HepG2 (cell line): ENCODE measurements around the gene C5orf24. TPM values are rescaled to one million over a fixed set of nuclear protein-coding genes. Genes with fewer than 3 reads are reported as not detected.

Experiments
- ATAC-seq: fragments of 200-7000 bp; cut with Tn5 transposase; 3 replicates; pipeline ENCODE4 v1.9.1; 2020; ENCODE audit warnings: mild to moderate bottlenecking, moderate library complexity
- BruUV-seq: library from RNA; stranded (reverse); fragments of 400-500 nt; replicated peaks from 2 replicates; lab custom pipeline; 2021; lab: Mats Ljungman, UMichigan
- CTCF ChIA-PET: fragments of 300-600 bp; formaldehyde crosslinking; extraction: SDS; loops from one replicate; lab custom pipeline; 2021; ENCODE audit warnings: low total read pairs, inconsistent platforms, low intra/inter-chr PET ratio; lab: Yijun Ruan, JAX
- POLR2A ChIA-PET: fragments of 350-600 bp; sonication (Branson Sonifier 250); formaldehyde crosslinking; loops from one replicate; lab custom pipeline; 2020; ENCODE audit warnings: antibody characterized with exemption, inconsistent platforms; lab: Yijun Ruan, JAX
- DNase-seq: peaks from one replicate; pipeline ENCODE4 v3.0.0-alpha.2; 2015; ENCODE audit warnings: low spot score
- FAIRE-seq: peaks from 3 replicates; lab custom pipeline; 2011; peaks lifted over from hg19 to GRCh38; lab: Jason Lieb, UNC
- H2AFZ ChIP-seq: one replicate; pipeline ENCODE4 v1.6.1; 2011; ENCODE audit warnings: low read length, inconsistent platforms
- H3K27ac ChIP-seq: fragments of 300-600 bp; 3 replicates; pipeline ENCODE4 v1.8.0; 2011; ENCODE audit warnings: mixed run types, mild to moderate bottlenecking, mixed read lengths, low read length, inconsistent platforms; ENCODE audit not compliant: insufficient read depth; ENCODE audit errors: extremely low read length
- H3K27me3 ChIP-seq, 2 experiments: fragments of 200-600 bp in 1 of 2; 2 replicates in 1 of 2; 3 replicates in 1 of 2; pipeline versions ENCODE4 v1.6.0 to v1.8.0; 2011; ENCODE audit warnings: low read length in 2 of 2, mild to moderate bottlenecking in 2 of 2, moderate library complexity in 2 of 2, inconsistent platforms in 1 of 2; ENCODE audit not compliant: insufficient read depth in 2 of 2, control insufficient read depth in 1 of 2
- H3K36me3 ChIP-seq, 2 experiments: fragments of 200-600 bp in 1 of 2; replicated peaks in 1 of 2; 2 replicates in 1 of 2; 3 replicates in 1 of 2; pipeline versions ENCODE4 v1.5.1 to v1.8.0; 2011; ENCODE audit warnings: low read length in 2 of 2, inconsistent platforms in 1 of 2; ENCODE audit not compliant: insufficient read depth in 2 of 2, control insufficient read depth in 1 of 2
- H3K4me1 ChIP-seq: 2 replicates; pipeline ENCODE4 v1.5.1; 2012; ENCODE audit warnings: low read length, inconsistent platforms; ENCODE audit not compliant: insufficient read depth
- H3K4me2 ChIP-seq: 2 replicates; pipeline ENCODE4 v1.6.0; 2011; ENCODE audit warnings: low read depth, low read length, inconsistent platforms
- H3K4me3 ChIP-seq, 3 experiments: fragments of 200-600 bp in 1 of 3; sonication (generic), shearing (Covaris generic) in 1 of 3; replicated peaks in 1 of 3; 2 replicates each; pipeline ENCODE4 v1.5.1; 2011 to 2016; ENCODE audit warnings: low read length in 3 of 3, inconsistent platforms in 2 of 3, low read depth in 2 of 3, mild to moderate bottlenecking in 2 of 3, control low read depth in 1 of 3, mixed read lengths in 1 of 3; ENCODE audit not compliant: insufficient read depth in 1 of 3
- H3K79me2 ChIP-seq: one replicate; pipeline ENCODE4 v1.6.1; 2011; ENCODE audit warnings: low read length, inconsistent platforms; ENCODE audit not compliant: insufficient read depth
- H3K9ac ChIP-seq: 2 replicates; pipeline ENCODE4 v1.6.0; 2011; ENCODE audit warnings: mild to moderate bottlenecking, low read depth, low read length, inconsistent platforms; ENCODE audit not compliant: insufficient read depth
- H3K9me3 ChIP-seq: 2 replicates; pipeline ENCODE4 v1.5.1; 2012; ENCODE audit warnings: mild to moderate bottlenecking, low read length
- H4K20me1 ChIP-seq: 2 replicates; pipeline ENCODE4 v1.6.0; 2011; ENCODE audit warnings: inconsistent platforms, mild to moderate bottlenecking, low read length, moderate library complexity; ENCODE audit not compliant: insufficient read depth
- ASH2L ChIP-seq: fragments of 300-600, 200-600 bp; sonication (generic); IDR thresholded peaks from 2 replicates; pipeline ENCODE4 v1.7.0; 2017; ENCODE audit warnings: low read depth, mild to moderate bottlenecking, moderate library complexity, mixed read lengths, low read length; ENCODE audit not compliant: insufficient read length
- ATF3 ChIP-seq: sonication (generic); formaldehyde crosslinking; IDR thresholded peaks from 2 replicates; pipeline ENCODE4 v1.4.0; 2020; ENCODE audit warnings: missing genetic modification reagents
- CBX5 ChIP-seq: sonication (generic); formaldehyde crosslinking; IDR thresholded peaks from 2 replicates; pipeline ENCODE4 v1.4.0; 2020; ENCODE audit warnings: missing genetic modification reagents, borderline replicate concordance
- FOXC1 ChIP-seq: sonication (generic); formaldehyde crosslinking; IDR thresholded peaks from 2 replicates; pipeline ENCODE4 v1.8.0; 2022; ENCODE audit warnings: mild to moderate bottlenecking, missing genetic modification reagents, borderline replicate concordance
- MAFG ChIP-seq: sonication (generic); formaldehyde crosslinking; IDR thresholded peaks from 2 replicates; pipeline ENCODE4 v1.5.1; 2020; ENCODE audit warnings: mild to moderate bottlenecking, missing genetic modification reagents
- NFAT5 ChIP-seq: sonication (generic); formaldehyde crosslinking; IDR thresholded peaks from 2 replicates; pipeline ENCODE4 v1.4.0; 2020; ENCODE audit warnings: missing genetic modification reagents
- REPIN1 ChIP-seq: sonication (generic); formaldehyde crosslinking; IDR thresholded peaks from 2 replicates; pipeline ENCODE4 v1.8.0; 2022; ENCODE audit warnings: missing genetic modification reagents, low read depth, mild to moderate bottlenecking, borderline replicate concordance
- SP4 ChIP-seq: sonication (generic); formaldehyde crosslinking; IDR thresholded peaks from 2 replicates; pipeline ENCODE4 v1.8.1; 2023; ENCODE audit warnings: mild to moderate bottlenecking, missing genetic modification reagents
- ZNF256 ChIP-seq: sonication (generic); formaldehyde crosslinking; conservative IDR thresholded peaks from 2 replicates; pipeline ENCODE4 v1.4.0; 2020; ENCODE audit warnings: missing genetic modification reagents
- ZNF275 ChIP-seq: sonication (generic); formaldehyde crosslinking; IDR thresholded peaks from 2 replicates; pipeline ENCODE4 v1.8.0; 2022; ENCODE audit warnings: missing genetic modification reagents, mild to moderate bottlenecking, inconsistent platforms, borderline replicate concordance
- ZNF605 ChIP-seq: sonication (generic); formaldehyde crosslinking; IDR thresholded peaks from 2 replicates; pipeline ENCODE4 v1.8.0; 2022; ENCODE audit warnings: mild to moderate bottlenecking, missing genetic modification reagents
- ZNF687 ChIP-seq: sonication (generic); formaldehyde crosslinking; IDR thresholded peaks from 2 replicates; pipeline ENCODE4 v1.5.1; 2020; ENCODE audit warnings: mild to moderate bottlenecking, missing genetic modification reagents, moderate library complexity
- WGBS: methylation state at CpG from one replicate; pipeline ENCODE4 v1.1.6; 2017; ENCODE audit warnings: low lambda C conversion rate; 5-methylcytosine and 5-hydroxymethylcytosine counted together
- in situ Hi-C: cut with HindIII; loops from 2 replicates; pipeline ENCODE4 v1.10.0; 2017; ENCODE audit warnings: low pct_unique_long_range_greater_than_20kb; ENCODE audit not compliant: extremely low pct_ligation_motif_present
- intact Hi-C: fragments of 100-400 bp; cut with micrococcal nuclease; formaldehyde crosslinking; loops from one replicate; pipeline ENCODE4 v1.10.0; 2022; ENCODE audit not compliant: unreplicated experiment
- polyA plus RNA-seq, 8 experiments: library from polyadenylated mRNA; depleted of rRNA in 3 of 8; stranded (reverse) in 7 of 8; unstranded in 1 of 8; fragments of >200 nt; fragmentation: Illumina TruSeq in 4 of 8; extraction: Trizol in 4 of 8; gene quantifications; 2 replicates each; pipeline versions ENCODE4 v1.2.1 to v1.2.3, GENCODE V29; 2011 to 2016; ENCODE audit warnings: low read depth in 4 of 8, missing spikeins in 1 of 8, mixed read lengths in 1 of 8; ENCODE audit not compliant: insufficient read depth in 1 of 8
- total RNA-seq, 5 experiments: library from RNA; depleted of rRNA; stranded (reverse); fragments of >200 nt; fragmentation: Illumina TruSeq; extraction: Trizol; gene quantifications; 2 replicates each; pipeline ENCODE4 v1.2.3, GENCODE V29; 2016; ENCODE audit warnings: low read depth in 1 of 5

Gene C5orf24
- total and polyA plus RNA-seq, 2 of the 13 experiments (the other 11 are each of a cell fraction or from before 2014, with no cell fraction given), result 34.6 to 41.5 TPM

- no TSS peak for BruUV-seq
- peaks cover 2 to 30% of the 10 kb centered on the region in 2 experiments for H3K36me3 ChIP-seq
- peaks cover 15% of the 10 kb centered on the region for H3K79me2 ChIP-seq
- no peak for ATAC-seq
- no peak overlapping the region for H3K4me2 ChIP-seq
- DNase-seq, result no peak
- intact Hi-C loops (no loop called here), in situ Hi-C loops (no loop called here)
- H3K9ac ChIP-seq, result no peak overlapping the region
- no peak overlapping the region for H2AFZ ChIP-seq
- FAIRE-seq, result no peak
- ChIA-PET POLR2A (no interaction called here), CTCF (no interaction called here)
- WGBS, result 98% methylated on average over 8 of the region's 8 CpGs
- H3K27ac ChIP-seq, result no peak overlapping the region
- H3K4me1 ChIP-seq, result peaks cover 7% of the 10 kb centered on the region; the same call in 1 of the 2 replicates
- H3K4me3 ChIP-seq, result no peak overlapping the region
- TF ChIP-seq ZNF605 (CRISPR knock-in tag) (no peak), SP4 (CRISPR knock-in tag) (no peak), FOXC1 (CRISPR knock-in tag) (no peak), ZNF256 (CRISPR knock-in tag) (no peak), MAFG (CRISPR knock-in tag) (no peak), ATF3 (CRISPR knock-in tag) (no peak), ASH2L (no peak), ZNF687 (CRISPR knock-in tag) (no peak), CBX5 (CRISPR knock-in tag) (no peak), ZNF275 (CRISPR knock-in tag) (no peak), REPIN1 (CRISPR knock-in tag) (no peak), NFAT5 (CRISPR knock-in tag) (no peak)
- H4K20me1 ChIP-seq, result no peaks in the 10 kb centered on the region
- no peaks in the 10 kb centered on the region for H3K9me3 ChIP-seq
- H3K27me3 ChIP-seq, result no peaks in the 10 kb centered on the region
Measured at GRCh38 chr5:134889335-134889734, 43.6 kb downstream of the C5orf24 start.
